ENCODE measurements around the gene HTRA2.
"Not testable (repeated sequence)": the region's sequence is repeated elsewhere in the genome, so short reads cannot be mapped to it uniquely, and the experiment has no call there.

Gene HTRA2

GRCh38 chr2:74559912-74560311, 30.2 kb downstream of the HTRA2 start:
- no peak for DNase-seq (ENCODE audit: low read depth in 2 of 2)

- no peak for DNase-seq (ENCODE audit: low read depth in 2 of 2)
Measured at GRCh38 chr2:74560591-74560990, 30.9 kb downstream of the HTRA2 start.

- DNase-seq (ENCODE audit: low read depth in 2 of 2): not testable (repeated sequence)
Measured at GRCh38 chr2:74561022-74561421, 31.3 kb downstream of the HTRA2 start.

GRCh38 chr2:74562126-74562775, 32.5 kb downstream of the HTRA2 start:
- no peak for DNase-seq (ENCODE audit: low read depth in 2 of 2)

- no peak for DNase-seq (ENCODE audit: low read depth in 2 of 2)
Measured at GRCh38 chr2:74564222-74564621, 34.5 kb downstream of the HTRA2 start.

GRCh38 chr2:74566076-74566753, 36.5 kb downstream of the HTRA2 start:
- no peak for DNase-seq (ENCODE audit: low read depth in 2 of 2)

- DNase-seq (ENCODE audit: low read depth in 2 of 2): no peak
Measured at GRCh38 chr2:74566754-74567085, 37.0 kb downstream of the HTRA2 start.

- no peak for DNase-seq (ENCODE audit: low read depth in 2 of 2)
Measured at GRCh38 chr2:74567881-74568280, 38.1 kb downstream of the HTRA2 start.

GRCh38 chr2:74569686-74570085, 40.0 kb downstream of the HTRA2 start:
- no peak for DNase-seq (ENCODE audit: low read depth in 2 of 2)

GRCh38 chr2:74571058-74571457, 41.3 kb downstream of the HTRA2 start:
- DNase-seq (ENCODE audit: low read depth in 2 of 2): no peak

GRCh38 chr2:74572178-74572925, 42.6 kb downstream of the HTRA2 start:
- DNase-seq (ENCODE audit: low read depth in 2 of 2): no peak

- no peak for DNase-seq (ENCODE audit: low read depth in 2 of 2)
Measured at GRCh38 chr2:74573747-74574562, 44.2 kb downstream of the HTRA2 start.

- no peak for DNase-seq (ENCODE audit: low read depth in 2 of 2)
Measured at GRCh38 chr2:74575320-74575719, 45.6 kb downstream of the HTRA2 start.

GRCh38 chr2:74576211-74576862, 46.6 kb downstream of the HTRA2 start:
- no peak for DNase-seq (ENCODE audit: low read depth in 2 of 2)

GRCh38 chr2:74576863-74577229, 47.1 kb downstream of the HTRA2 start:
- no peak for DNase-seq (ENCODE audit: low read depth in 2 of 2)

GRCh38 chr2:74577448-74577847, 47.7 kb downstream of the HTRA2 start:
- no peak for DNase-seq (ENCODE audit: low read depth in 2 of 2)

GRCh38 chr2:74578408-74578807, 48.7 kb downstream of the HTRA2 start:
- no peak for DNase-seq (ENCODE audit: low read depth in 2 of 2)

GRCh38 chr2:74581463-74581862, 51.7 kb downstream of the HTRA2 start:
- no peak for DNase-seq (ENCODE audit: low read depth in 2 of 2)

- no peak for DNase-seq (ENCODE audit: low read depth in 2 of 2)
Measured at GRCh38 chr2:74582184-74582583, 52.5 kb downstream of the HTRA2 start.
